SK-N-SH (cell line): ENCODE measurements around the gene THSD7B. TPM values are rescaled to one million over a fixed set of nuclear protein-coding genes. Genes with fewer than 3 reads are reported as not detected.

Source experiments
- CTCF ChIA-PET: fragments of 300-600, 350-600 bp; formaldehyde crosslinking; extraction: SDS; loops from one replicate; lab custom pipeline; 2021; lab: Yijun Ruan, JAX
- POLR2A ChIA-PET: fragments of 350-600 bp; sonication (Branson Sonifier 250); formaldehyde crosslinking; extraction: SDS; loops from one replicate; lab custom pipeline; 2020; ENCODE audit warnings: antibody characterized with exemption, inconsistent platforms; lab: Yijun Ruan, JAX
- DNase-seq: peaks from one replicate; pipeline ENCODE4 v3.0.0; 2012
- H2AFZ ChIP-seq: fragments of 200-600 bp; sonication (generic); 2 replicates; pipeline ENCODE4 v1.8.1; 2016; ENCODE audit warnings: antibody characterized with exemption, mild to moderate bottlenecking, low read depth
- H3F3A ChIP-seq: fragments of 200-600 bp; sonication (generic); replicated peaks from 2 replicates; pipeline ENCODE3; 2016; ENCODE audit warnings: antibody characterized with exemption, mild to moderate bottlenecking; ENCODE audit not compliant: insufficient read depth
- H3K27ac ChIP-seq, 2 experiments: fragments of 200-500 bp in 1 of 2; fragments of 200-600 bp in 1 of 2; sonication (Bioruptor generic) in 1 of 2; sonication (generic), shearing (Covaris generic) in 1 of 2; 2 replicates each; pipeline versions ENCODE4 v1.5.1 to v1.6.1; 2014 to 2016; ENCODE audit warnings: low read depth in 2 of 2, inconsistent platforms in 1 of 2, low read length in 1 of 2, mild to moderate bottlenecking in 1 of 2, mixed read lengths in 1 of 2
- H3K27me3 ChIP-seq: fragments of 200-600 bp; sonication (generic), shearing (Covaris generic); 2 replicates; pipeline ENCODE4 v1.6.1; 2016; ENCODE audit warnings: mixed run types; ENCODE audit not compliant: insufficient read depth
- H3K36me3 ChIP-seq, 2 experiments: fragments of 200-500 bp in 1 of 2; fragments of 200-600 bp in 1 of 2; sonication (Bioruptor generic) in 1 of 2; sonication (generic) in 1 of 2; replicated peaks in 1 of 2; 2 replicates each; pipeline versions ENCODE3 to v1.5.1; 2014 to 2016; ENCODE audit warnings: low read length in 1 of 2, mild to moderate bottlenecking in 1 of 2; ENCODE audit not compliant: insufficient read depth in 2 of 2, control insufficient read depth in 1 of 2
- H3K4me1 ChIP-seq, 2 experiments: fragments of 200-500 bp in 1 of 2; fragments of 200-600 bp in 1 of 2; sonication (Bioruptor generic) in 1 of 2; sonication (generic), shearing (Covaris generic) in 1 of 2; 2 replicates each; pipeline versions ENCODE4 v1.5.1 to v1.6.1; 2014 to 2016; ENCODE audit warnings: low read depth in 1 of 2, low read length in 1 of 2, mixed run types in 1 of 2; ENCODE audit not compliant: insufficient read depth in 2 of 2, control insufficient read depth in 1 of 2
- H3K4me2 ChIP-seq: fragments of 200-600 bp; sonication (generic), shearing (Covaris generic); 2 replicates; pipeline ENCODE4 v1.6.1; 2017; ENCODE audit warnings: mixed run types
- H3K4me3 ChIP-seq, 2 experiments: fragments of 200-500 bp in 1 of 2; fragments of 200-600 bp in 1 of 2; sonication (Bioruptor generic) in 1 of 2; sonication (generic), shearing (Covaris generic) in 1 of 2; 2 replicates each; pipeline versions ENCODE4 v1.5.1 to v1.8.1; 2014 to 2016; ENCODE audit warnings: low read depth in 2 of 2, inconsistent platforms in 1 of 2, low read length in 1 of 2, mild to moderate bottlenecking in 1 of 2, mixed read lengths in 1 of 2, moderate library complexity in 1 of 2
- H3K79me2 ChIP-seq: fragments of 200-600 bp; sonication (generic); 2 replicates; pipeline ENCODE4 v1.8.1; 2017; ENCODE audit warnings: mild to moderate bottlenecking; ENCODE audit not compliant: insufficient read depth
- H3K9ac ChIP-seq: fragments of 200-600 bp; sonication (generic); 2 replicates; pipeline ENCODE4 v1.6.1; 2017; ENCODE audit warnings: mixed run types
- H3K9me2 ChIP-seq: fragments of 200-600 bp; sonication (generic); 2 replicates; pipeline ENCODE4 v1.6.1; 2017; ENCODE audit warnings: mixed run types
- H3K9me3 ChIP-seq: fragments of 200-600 bp; sonication (generic); 2 replicates; pipeline ENCODE4 v1.6.1; 2017; ENCODE audit warnings: mixed run types, mild to moderate bottlenecking, moderate library complexity
- H4K20me1 ChIP-seq: fragments of 200-600 bp; sonication (generic); 2 replicates; pipeline ENCODE4 v1.6.1; 2017; ENCODE audit warnings: mild to moderate bottlenecking, mixed run types; ENCODE audit not compliant: insufficient read depth
- CHD2 ChIP-seq: fragments of 150-350 bp; IDR thresholded peaks from 2 replicates; pipeline ENCODE4 v1.6.1; 2018; ENCODE audit warnings: low read length; ENCODE audit not compliant: partially characterized antibody
- EP300 ChIP-seq, 2 experiments: IDR thresholded peaks; 2 replicates each; pipeline versions ENCODE4 v1.4.0 to v1.6.1; 2012; ENCODE audit warnings: borderline replicate concordance in 1 of 2, low read depth in 1 of 2, low read length in 1 of 2
- EZH2phosphoT487 ChIP-seq: fragments of 200-600 bp; sonication (generic); IDR thresholded peaks from 2 replicates; pipeline ENCODE4 v1.6.1; 2017; ENCODE audit warnings: low read depth, mixed run types, mild to moderate bottlenecking, antibody characterized with exemption, moderate library complexity, borderline replicate concordance
- FOXM1 ChIP-seq: IDR thresholded peaks from 2 replicates; pipeline ENCODE4 v1.4.0; 2012; ENCODE audit warnings: low read depth, mild to moderate bottlenecking
- GATA2 ChIP-seq: sonication (generic); formaldehyde crosslinking; IDR thresholded peaks from 2 replicates; pipeline ENCODE4 v1.5.0; 2020; ENCODE audit warnings: mild to moderate bottlenecking, missing genetic modification reagents
- JUND ChIP-seq: IDR thresholded peaks from 2 replicates; pipeline ENCODE4 v1.4.0; 2012
- RAD21 ChIP-seq: IDR thresholded peaks from 2 replicates; pipeline ENCODE4 v1.6.1; 2012; ENCODE audit warnings: mild to moderate bottlenecking, low read length
- RCOR1 ChIP-seq: fragments of 150-350 bp; IDR thresholded peaks from 2 replicates; pipeline ENCODE4 v1.6.1; 2017; ENCODE audit warnings: antibody characterized with exemption, low read length
- TEAD4 ChIP-seq: IDR thresholded peaks from 2 replicates; pipeline ENCODE4 v1.4.0; 2012; ENCODE audit warnings: mild to moderate bottlenecking, borderline replicate concordance; ENCODE audit not compliant: insufficient read depth
- WGBS: methylation state at CpG from one replicate; pipeline ENCODE4 v1.1.6; 2017; ENCODE audit warnings: low lambda C conversion rate; 5-methylcytosine and 5-hydroxymethylcytosine counted together
- polyA plus RNA-seq, 3 experiments: library from polyadenylated mRNA; depleted of rRNA; stranded (reverse); fragments of >200 nt; gene quantifications; 2 replicates each; pipeline ENCODE4 v1.2.3, GENCODE V29; 2012
- TF ChIP-seq, protein P1 (sequence below): IDR thresholded peaks from 2 replicates; pipeline ENCODE4 v1.6.1; 2012; ENCODE audit warnings: mild to moderate bottlenecking, low read depth, low read length, moderate library complexity
- TF ChIP-seq, protein P2 (sequence below): fragments of 150-350 bp; IDR thresholded peaks from 2 replicates; pipeline ENCODE4 v1.6.1; 2017; ENCODE audit warnings: antibody characterized with exemption, low read length, low read depth, borderline replicate concordance
- TF ChIP-seq, protein P3 (sequence below): fragments of 200-600 bp; sonication (generic); IDR thresholded peaks from 2 replicates; pipeline ENCODE4 v1.6.1; 2017; ENCODE audit warnings: antibody characterized with exemption, mild to moderate bottlenecking, moderate library complexity
- TF ChIP-seq, protein P4 (sequence below): IDR thresholded peaks from 2 replicates; pipeline ENCODE4 v1.4.0; 2012; ENCODE audit warnings: low read depth
- TF ChIP-seq, protein P5 (sequence below): fragments of 150-350 bp; IDR thresholded peaks from 2 replicates; pipeline ENCODE4 v1.6.1; 2016; ENCODE audit warnings: mild to moderate bottlenecking, low read depth, low read length

Gene THSD7B
- polyA plus RNA-seq, 1 of the 3 experiments (the other 2 are of a cell fraction) = not detected

DNA sequence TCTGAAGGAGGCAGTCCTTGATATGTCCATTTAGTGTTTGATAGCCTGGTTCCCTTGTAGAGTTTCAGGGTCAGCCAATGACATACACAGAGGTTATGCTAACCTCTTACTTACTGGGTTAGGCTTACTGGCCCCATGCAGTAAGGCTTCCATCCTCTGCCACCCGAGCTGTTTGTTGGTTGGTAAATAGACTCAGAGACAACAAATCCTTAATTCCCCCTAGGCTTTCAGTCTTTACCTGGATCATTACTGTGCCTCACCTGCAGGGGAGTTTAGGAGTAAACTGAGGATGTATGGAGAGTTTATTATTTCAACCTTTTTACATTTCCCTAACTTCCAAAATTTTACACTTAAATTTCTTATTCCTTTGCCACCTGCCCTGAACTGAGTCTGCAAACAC lies 746.2 kb downstream of the THSD7B start:
- Histone ChIP-seq H3K4me2 (no peak overlapping the region), H3K4me3 (no peak overlapping the region), H3K9ac (no peak overlapping the region), H3K9me2 (no peaks in the 10 kb centered on the region), H4K20me1 (no peaks in the 10 kb centered on the region), H3K9me3 (no peaks in the 10 kb centered on the region), H2AFZ (no peak overlapping the region), H3K27me3 (no peaks in the 10 kb centered on the region), H3K36me3 (no peaks in the 10 kb centered on the region), H3K79me2 (no peaks in the 10 kb centered on the region), H3F3A (no peaks in the 10 kb centered on the region), H3K4me1 (no peaks in the 10 kb centered on the region), H3K27ac (no peak overlapping the region)
- no peak for DNase-seq
- ChIA-PET POLR2A (no interaction called here), CTCF (no interaction called here)
- TF ChIP-seq EP300 (IDR thresholded peaks at IDR 0.05; ENCODE audit: borderline replicate concordance in 1 of 2, low read depth in 1 of 2, low read length in 1 of 2) (no peak), GATA2 (CRISPR knock-in tag) (no peak), FOXM1 (no peak), RCOR1 (no peak), EZH2phosphoT487 (no peak), RAD21 (no peak), JUND (no peak), TEAD4 (no peak), CHD2 (no peak)
- TF ChIP-seq, protein P1, sequence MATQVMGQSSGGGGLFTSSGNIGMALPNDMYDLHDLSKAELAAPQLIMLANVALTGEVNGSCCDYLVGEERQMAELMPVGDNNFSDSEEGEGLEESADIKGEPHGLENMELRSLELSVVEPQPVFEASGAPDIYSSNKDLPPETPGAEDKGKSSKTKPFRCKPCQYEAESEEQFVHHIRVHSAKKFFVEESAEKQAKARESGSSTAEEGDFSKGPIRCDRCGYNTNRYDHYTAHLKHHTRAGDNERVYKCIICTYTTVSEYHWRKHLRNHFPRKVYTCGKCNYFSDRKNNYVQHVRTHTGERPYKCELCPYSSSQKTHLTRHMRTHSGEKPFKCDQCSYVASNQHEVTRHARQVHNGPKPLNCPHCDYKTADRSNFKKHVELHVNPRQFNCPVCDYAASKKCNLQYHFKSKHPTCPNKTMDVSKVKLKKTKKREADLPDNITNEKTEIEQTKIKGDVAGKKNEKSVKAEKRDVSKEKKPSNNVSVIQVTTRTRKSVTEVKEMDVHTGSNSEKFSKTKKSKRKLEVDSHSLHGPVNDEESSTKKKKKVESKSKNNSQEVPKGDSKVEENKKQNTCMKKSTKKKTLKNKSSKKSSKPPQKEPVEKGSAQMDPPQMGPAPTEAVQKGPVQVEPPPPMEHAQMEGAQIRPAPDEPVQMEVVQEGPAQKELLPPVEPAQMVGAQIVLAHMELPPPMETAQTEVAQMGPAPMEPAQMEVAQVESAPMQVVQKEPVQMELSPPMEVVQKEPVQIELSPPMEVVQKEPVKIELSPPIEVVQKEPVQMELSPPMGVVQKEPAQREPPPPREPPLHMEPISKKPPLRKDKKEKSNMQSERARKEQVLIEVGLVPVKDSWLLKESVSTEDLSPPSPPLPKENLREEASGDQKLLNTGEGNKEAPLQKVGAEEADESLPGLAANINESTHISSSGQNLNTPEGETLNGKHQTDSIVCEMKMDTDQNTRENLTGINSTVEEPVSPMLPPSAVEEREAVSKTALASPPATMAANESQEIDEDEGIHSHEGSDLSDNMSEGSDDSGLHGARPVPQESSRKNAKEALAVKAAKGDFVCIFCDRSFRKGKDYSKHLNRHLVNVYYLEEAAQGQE = no peak
- TF ChIP-seq, protein P2, sequence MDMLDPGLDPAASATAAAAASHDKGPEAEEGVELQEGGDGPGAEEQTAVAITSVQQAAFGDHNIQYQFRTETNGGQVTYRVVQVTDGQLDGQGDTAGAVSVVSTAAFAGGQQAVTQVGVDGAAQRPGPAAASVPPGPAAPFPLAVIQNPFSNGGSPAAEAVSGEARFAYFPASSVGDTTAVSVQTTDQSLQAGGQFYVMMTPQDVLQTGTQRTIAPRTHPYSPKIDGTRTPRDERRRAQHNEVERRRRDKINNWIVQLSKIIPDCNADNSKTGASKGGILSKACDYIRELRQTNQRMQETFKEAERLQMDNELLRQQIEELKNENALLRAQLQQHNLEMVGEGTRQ = no peak
- TF ChIP-seq, protein P3, sequence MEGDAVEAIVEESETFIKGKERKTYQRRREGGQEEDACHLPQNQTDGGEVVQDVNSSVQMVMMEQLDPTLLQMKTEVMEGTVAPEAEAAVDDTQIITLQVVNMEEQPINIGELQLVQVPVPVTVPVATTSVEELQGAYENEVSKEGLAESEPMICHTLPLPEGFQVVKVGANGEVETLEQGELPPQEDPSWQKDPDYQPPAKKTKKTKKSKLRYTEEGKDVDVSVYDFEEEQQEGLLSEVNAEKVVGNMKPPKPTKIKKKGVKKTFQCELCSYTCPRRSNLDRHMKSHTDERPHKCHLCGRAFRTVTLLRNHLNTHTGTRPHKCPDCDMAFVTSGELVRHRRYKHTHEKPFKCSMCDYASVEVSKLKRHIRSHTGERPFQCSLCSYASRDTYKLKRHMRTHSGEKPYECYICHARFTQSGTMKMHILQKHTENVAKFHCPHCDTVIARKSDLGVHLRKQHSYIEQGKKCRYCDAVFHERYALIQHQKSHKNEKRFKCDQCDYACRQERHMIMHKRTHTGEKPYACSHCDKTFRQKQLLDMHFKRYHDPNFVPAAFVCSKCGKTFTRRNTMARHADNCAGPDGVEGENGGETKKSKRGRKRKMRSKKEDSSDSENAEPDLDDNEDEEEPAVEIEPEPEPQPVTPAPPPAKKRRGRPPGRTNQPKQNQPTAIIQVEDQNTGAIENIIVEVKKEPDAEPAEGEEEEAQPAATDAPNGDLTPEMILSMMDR = no peak
- TF ChIP-seq, protein P4, sequence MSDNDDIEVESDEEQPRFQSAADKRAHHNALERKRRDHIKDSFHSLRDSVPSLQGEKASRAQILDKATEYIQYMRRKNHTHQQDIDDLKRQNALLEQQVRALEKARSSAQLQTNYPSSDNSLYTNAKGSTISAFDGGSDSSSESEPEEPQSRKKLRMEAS = no peak
- TF ChIP-seq, protein P5, sequence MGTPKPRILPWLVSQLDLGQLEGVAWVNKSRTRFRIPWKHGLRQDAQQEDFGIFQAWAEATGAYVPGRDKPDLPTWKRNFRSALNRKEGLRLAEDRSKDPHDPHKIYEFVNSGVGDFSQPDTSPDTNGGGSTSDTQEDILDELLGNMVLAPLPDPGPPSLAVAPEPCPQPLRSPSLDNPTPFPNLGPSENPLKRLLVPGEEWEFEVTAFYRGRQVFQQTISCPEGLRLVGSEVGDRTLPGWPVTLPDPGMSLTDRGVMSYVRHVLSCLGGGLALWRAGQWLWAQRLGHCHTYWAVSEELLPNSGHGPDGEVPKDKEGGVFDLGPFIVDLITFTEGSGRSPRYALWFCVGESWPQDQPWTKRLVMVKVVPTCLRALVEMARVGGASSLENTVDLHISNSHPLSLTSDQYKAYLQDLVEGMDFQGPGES = no peak
- WGBS = 6% methylated on average over 1 of the region's 1 CpG
